Fibroblast of skin of scalp (primary cell): ENCODE results near the gene SART3.
"Not testable (repeated sequence)": the region's sequence is repeated elsewhere in the genome, so short reads cannot be mapped to it uniquely, and the experiment has no call there.

Experiments
- DNase-seq: peaks from one replicate; pipeline ENCODE4 v3.0.0-alpha.2; 2013

The SART3 gene

DNA sequence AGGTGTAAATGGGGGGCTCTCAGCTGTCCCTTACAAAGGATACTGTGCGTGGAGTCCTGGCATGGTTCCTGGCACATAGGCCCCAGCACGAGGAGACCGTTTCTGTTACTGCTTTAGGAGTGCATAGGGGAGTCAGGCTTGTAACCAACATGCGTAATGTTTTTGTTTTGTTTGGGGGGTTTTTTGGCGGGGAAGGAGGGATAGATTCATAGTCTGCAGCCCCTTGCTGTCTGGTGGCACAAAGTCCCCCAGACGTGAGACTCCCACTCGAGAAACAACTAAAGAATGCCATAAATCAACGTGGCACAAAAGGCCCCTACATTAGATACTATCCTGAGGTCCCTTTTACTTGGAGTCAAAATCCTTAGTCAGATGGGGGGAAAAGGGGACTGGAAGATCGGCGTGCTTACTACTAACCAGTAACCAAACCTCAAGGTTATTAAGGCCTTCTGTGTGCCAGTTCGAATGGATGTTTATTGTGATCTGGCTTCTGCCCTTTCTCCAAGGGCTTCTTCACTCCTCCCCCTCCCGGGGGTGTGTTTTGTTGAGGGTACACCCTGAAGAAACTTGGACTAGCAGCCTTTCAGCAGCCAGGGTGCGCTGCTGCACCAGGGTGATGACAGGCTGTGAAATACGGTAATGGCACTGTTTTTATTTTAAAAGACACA lies 2.3 kb upstream of the SART3 start:
- peak; percentile 93 for DNase-seq

DNA sequence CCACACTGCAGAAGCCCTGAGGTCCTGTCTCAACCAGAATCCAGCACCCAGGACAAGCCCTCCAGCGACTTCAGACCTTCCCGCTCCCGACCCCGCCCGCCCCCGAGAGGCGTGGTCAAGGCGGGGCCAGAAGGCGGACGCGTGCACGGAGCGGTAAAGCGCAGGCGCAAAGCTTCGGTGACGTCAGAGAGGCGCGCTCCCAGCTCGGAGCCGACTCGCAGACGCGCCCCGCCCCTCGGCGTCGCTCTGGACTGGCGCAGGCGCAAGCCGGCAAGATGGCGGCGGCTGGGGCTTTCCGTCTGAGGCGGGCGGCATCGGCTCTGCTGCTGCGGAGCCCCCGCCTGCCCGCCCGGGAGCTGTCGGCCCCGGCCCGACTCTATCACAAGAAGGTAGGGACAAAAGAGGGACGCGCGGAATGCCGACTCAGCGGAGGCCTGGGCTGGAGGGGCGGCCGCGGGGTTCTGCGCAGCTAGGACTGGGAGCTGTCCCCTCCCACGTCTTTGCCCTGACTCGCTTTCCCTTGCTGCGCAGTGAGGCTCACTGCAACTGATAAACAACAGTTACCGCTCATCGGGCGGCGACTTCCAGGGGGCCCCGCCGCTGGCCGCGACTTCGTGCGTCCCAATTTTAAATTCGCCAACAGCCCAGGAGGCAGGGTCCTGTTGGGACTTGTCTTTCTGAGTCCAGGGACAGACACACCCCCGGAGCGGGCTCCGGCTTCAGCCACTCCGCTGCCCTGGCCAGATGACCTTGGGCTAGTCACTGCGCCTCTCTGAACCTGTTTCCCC lies 1.6 kb upstream of the SART3 start, which contains the start of gene ISCU:
Gene ISCU, plus strand, starts transcription at position 249 of the 788 bp plus-strand sequence. Its CDS starts 27 bp downstream, at position 276.
- DNase-seq, result peak; percentile 97

DNA sequence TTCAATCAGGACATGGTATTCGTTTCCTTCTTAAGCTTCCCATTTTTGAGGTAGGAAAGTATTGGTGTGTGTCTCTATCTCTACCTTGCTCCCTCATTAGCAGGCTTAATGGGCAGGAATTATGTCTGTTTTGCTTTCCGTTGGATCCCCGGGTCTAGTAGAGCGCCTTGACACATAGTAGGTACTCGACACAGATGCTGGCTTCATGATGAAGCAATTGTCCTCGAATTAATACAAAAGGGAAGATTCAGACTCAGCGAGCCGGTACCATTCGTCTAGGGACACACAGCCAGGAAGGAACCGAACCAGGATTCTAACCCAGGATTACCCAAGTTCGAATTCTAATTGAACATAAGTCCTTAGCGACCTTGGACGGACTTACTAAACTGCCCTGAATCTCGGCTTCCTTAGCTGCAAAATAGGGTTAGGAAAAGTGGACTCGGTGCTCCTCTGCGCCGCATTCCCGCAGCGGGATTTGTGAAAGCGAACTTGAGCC lies 927 bp upstream of the SART3 start:
- no peak for DNase-seq

DNA sequence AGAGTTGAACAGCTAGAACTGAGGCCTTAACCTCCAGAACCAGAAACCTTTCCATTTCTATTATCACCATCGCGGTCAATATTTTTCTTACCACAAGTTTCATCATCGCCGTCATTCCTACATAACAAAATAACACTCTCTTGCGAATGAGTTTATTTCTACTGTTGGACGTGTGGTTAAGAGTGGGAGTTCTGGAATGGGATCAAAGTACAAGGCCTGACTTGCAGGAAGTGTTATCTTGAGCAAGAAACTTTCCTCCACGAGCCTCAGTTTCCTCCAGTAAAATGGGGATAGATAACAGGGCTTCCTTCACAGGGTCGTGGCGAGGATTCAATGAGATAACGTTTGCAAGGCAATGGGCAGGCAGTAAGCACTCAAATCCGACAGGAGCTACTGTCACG lies 652 bp downstream of the SART3 start:
- peak; percentile 43 for DNase-seq

DNA sequence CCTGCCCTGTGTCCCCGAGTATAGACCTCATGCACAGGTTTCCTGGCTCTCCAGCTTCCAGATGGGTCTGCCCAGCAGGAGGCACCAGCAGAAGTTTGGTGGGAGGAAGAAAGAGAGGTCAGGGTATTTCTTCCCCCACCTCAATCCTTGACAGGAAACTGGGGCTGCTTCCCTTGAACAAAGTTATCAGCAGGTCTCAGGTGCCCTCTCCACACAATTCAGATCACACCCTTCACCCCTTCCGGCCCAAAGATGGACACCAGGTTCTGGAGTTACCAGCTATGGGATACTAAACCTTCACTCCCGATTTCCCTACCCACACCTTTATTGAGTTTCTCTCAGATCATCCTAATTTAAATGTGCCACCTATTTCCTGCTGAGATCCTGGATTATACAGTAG lies 1.2 kb downstream of the SART3 start:
- DNase-seq, result no peak

DNA sequence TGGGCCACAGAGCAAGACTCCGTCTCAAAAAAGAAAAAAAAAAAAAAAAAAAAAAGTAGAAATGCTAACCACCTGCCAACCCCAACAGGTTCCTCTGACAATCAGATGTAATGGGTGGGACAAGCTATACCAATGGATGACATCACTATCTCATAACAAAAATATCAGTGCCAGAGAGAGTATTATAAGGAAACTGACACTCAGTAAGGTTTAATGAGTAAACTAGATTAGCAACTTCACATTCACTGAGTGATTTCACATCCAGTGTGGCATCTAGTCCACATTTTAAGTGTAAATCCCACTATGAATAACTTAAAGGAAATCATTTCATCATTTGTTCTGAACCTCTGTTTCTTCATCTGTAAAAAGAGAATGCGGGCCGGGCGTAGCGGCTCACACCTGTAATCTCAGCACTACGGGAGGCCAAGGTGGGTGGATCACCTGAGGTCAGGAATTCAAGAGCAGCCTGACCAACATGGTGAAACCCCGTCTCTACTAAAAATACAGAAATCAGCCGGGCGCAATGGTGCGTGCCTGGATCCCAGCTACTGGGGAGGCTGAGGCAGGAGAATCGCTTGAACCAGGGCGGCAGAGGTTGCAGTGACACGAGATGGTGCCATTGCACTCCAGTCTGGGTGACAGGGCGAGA lies 1.8 kb downstream of the SART3 start:
- no peak for DNase-seq

DNA sequence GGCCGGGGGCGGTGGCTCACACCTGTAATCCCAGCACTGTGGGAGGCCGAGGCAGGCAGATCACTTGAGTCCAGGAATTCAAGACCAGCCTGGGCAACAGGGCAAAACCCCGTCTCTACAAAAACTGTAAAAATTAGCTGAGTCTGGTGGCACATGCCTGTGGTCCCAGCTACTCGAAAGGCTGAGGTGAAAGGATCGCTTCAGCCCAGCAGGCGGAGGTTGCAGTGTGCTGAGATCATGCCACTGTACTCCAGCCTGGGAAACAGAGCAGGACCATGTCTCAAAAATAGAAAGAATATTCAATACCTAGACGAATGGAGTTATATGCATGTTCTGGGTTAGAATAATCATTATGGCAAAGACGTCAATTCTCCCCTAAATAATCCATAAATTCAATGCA lies 5.6 kb downstream of the SART3 start:
- DNase-seq, result not testable (repeated sequence)

DNA sequence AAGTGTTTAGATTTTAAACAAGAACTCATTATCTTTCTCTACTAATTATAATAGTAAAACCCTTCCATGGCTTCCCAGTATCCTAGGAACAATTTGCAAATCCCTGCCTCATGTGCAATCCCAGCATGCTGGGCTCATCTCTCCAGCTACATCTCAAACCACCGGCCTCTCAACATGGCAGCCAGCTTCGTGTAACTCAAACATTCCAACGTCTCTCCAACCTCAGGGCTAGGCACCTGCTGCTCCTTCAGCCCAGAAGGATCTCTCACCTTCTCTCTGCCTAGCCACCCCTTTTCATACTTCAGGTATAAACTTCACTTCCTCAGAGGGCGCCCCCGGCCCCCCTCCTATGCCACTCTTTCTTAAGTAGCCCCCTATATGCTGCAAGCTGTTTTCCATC lies 7.2 kb downstream of the SART3 start:
- DNase-seq, result no peak

DNA sequence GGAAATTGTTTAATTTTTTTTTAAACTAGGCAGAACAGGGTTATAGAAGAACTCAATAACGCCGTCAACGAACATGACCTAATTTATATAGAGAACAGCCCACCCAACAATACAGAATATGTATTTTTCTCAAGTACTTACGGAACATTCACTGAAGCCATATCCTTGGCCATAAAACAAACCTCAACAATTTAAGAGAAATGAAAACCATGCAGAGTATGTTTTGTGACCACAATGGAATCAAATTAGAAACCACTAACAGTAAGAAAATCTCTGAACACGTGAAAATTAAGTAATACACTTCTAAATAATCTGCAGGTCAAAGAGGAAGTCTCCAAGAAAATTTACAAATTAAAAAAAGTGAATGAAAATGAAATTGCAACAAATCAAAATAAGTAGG lies 9.4 kb downstream of the SART3 start:
- peak; percentile 76 for DNase-seq

DNA sequence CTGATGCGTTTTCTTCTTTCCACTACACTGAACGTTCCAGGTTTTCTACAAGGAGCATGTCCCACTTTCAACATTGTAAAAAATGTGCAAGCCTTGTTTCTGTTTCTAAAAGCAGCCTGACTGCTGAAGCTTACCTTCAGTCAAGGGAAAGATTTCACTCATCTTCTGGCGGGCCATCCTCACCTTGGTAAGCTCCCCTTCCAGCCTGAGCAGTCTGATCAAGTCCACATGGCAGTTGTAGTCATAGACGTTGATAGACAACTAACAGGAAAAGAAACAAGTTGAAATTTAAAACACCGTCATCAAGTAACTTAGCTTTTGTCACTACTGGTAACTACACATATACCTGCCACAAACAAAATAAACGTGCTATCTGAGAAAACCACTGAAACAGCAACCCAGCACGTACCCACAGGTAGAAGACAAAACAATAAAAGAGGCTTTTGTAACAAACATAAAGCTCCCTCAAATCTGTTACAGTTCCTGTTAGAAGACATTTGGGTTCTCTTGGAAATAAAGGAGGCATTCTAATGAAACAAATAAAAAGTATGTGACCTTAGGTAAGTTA lies 11.9 kb downstream of the SART3 start:
- DNase-seq, result no peak

DNA sequence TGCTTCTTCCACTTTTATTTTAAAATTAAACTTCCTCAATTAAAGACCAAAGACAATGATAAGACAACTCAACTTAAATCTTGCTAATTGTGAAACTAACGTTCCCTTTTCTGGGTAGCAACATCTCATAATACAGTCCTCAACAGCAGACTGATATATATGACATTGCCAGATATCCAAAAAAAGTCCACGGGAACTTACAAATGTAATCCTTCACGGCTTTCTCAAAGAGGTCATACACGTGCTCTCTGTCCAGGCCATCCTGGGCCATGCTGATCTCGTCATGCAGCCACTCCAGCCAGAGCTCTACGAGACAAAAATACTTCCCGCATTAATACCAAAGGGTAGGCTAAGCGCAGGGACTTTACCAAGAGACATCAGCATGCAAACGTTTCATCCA lies 13.3 kb downstream of the SART3 start:
- no peak for DNase-seq

DNA sequence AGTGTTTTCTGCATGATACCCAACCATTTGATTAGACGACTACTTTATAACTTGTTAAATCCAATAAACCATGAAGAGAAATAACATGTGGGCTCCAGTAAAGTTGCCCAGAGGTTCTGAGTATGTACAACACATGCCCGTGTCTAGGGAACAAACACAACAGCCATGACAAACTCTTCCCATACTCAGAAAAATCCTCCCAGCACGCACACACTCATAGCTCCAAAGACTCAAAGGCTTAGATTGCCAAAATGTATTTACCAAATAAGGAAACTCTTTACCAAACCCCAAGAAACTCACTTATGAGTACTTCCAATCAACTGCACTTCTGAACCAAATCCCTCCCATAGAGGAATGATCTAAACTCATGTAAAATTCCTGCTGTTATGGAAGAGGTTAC lies 17.3 kb downstream of the SART3 start:
- peak; percentile 63 for DNase-seq

DNA sequence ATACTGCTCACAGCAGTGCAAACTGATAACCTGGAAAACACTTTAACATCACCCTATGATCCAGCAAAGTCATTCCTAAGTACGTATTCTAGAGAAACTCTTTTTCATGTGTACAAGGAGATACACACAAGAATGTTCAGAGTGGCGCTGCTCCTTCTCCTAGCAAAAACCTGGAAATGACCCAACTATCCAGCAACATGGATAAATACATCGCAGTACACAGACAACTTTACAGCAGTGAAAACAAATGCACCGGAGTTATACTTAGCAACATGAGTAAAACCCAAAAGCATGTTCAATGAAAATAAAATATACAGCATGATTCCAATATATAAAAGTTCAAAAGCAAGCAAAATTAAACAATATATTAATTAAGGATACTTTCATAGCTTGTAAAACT lies 18.7 kb downstream of the SART3 start:
- DNase-seq, result peak; percentile 46

DNA sequence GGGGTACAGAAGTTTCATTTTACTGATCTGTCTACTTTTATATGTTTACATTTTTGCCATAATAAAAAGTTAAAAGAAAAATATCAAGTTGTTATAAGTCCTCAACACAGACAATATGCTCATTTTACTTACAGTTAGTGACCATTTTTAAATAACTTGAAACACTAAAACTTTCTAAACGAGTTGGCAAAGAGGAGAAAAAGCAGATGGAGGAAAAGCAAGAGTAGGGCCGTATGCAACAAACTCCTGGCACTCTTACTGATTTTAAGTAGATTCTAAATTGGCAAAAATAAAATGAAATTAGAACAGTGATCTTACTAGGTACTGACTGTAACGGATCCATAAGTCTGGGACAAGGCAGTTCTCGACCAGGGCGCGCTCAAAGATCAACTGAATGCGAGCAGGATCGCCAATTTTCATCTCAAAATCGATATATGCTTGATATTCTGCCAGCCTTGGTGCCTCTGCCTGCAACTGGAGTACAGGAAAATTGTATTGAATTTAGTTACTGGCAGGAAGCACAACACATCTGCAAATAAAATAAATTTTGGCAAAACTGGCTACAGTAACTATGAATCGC lies 22.3 kb downstream of the SART3 start:
- no peak for DNase-seq

DNA sequence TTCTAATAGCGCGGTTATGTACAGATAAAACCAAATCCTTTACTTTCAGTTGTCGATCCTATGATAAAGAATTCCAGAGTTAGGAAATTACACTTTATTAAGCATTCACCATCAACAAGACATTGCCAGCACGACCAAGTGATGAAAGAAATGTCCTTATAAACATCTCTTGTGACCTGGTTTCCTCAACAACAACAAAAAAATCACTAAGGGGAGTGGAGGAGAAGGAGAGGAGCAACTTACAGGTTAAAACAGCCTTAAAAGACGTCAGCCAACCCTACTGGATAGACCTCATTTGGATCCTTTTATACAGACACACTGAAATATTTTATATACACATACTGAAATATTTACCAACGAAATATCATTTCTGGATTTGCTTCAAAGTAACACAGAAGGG lies 22.8 kb downstream of the SART3 start:
- no peak for DNase-seq

DNA sequence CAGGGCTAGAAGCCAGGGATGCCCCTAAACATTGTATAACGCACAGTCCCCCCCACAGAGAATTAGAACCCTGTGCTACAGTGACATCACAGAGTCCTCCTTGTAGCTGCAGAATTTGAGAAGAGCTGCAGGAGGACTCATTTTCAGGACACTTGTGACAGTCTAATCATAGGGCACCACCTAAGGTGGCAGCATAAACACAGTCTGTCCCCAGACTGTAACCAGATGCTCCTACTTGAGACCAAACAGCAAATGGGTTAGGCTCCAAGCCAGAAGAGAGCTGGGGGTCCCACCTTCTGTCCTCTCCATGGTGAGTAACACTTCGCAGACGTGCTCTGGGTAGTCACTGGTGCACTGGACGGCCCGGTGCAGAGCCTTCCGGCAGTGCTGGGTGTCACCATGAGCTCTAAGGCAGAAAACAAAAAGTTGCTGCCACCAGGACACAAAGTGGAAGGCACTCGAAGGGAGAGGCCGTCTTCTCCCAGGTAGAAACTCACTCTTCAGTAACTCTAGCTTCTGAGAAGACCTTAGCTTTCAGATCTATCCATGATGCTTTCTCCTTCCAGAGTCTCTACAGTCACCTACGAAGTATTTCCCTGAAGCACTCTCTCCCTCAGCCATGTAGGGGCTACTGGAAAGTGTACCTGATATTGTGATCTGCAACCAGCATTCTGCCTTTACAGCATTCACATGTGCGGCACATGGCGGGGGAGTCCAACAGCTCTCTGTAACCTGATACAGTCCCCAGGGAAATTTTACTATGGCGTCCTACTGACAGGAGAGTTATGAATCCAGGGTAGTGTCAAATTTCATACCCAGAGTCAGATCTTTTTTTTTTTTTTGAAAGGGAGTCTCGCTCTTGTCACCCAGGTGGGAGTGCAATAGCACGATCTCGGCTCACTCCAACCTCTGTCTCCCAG lies 28.8 kb downstream of the SART3 start:
- peak; percentile 47 for DNase-seq

DNA sequence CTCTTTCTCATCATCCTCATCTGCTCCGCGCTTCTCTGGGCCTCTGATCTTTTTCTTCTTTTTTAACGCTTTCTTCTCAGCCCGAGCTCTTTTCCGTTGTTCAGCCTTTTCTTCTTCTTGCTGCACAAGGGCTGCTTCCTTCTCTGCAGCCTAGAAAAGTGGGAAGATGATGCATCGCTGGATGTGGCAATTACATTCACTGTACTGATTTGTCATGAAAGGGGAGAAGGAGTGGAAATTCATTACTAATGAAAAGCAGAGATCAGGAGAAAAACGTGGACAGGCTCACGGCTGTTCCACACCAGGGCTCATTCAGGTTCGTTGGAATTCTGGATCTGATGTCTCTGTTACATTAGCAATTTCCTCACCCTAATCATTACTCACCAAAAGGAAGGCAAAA lies 30.8 kb downstream of the SART3 start:
- no peak for DNase-seq

DNA sequence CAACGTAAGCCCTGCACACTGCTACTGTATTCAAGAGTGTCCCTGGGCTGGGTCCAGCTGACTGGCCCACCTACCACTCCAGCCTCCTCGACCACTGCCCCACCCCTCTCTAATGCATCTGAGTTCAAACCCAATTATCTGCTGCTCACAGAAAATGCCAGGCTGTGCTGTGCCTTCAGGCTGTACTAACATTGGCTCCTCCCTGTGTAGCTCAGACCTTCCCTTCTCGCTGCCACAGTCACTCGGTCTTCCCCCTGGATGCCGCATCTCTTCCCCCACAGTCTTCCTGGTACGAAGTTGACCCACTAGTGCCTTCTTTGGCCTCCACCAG lies 33.8 kb downstream of the SART3 start:
- DNase-seq, result no peak

DNA sequence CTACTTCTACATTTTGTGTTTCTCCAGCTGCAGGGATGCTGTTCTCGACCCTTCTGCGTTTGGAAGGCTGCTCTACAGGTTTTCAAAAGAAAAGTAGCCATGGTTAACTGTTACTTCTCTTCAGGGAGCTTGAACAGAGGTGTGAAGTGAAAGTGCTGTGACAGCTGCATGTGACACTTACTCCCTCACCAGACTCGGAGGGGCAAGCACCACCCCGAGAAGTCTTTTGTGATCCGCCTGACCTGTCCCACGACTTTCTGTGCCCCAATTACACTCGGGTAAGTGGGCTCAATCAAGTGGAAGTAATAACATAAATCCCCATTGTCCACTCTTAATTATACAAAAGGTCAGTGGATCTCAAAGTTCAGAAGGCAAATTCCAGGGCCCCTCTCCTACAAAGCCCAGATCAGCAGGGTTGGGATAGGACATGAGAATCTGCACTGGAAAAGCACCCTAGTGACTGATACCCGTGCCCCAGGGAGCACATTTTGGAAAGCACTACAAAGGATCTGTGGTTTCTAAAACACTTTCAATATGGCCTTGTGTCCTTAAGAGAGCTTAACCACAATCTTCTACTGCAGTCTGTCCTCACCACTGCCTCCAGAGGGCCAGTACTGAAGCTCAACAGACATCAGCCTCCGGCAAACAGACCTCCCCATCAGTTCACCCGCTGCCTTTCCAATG lies 34.3 kb downstream of the SART3 start:
- DNase-seq, result peak; percentile 54

DNA sequence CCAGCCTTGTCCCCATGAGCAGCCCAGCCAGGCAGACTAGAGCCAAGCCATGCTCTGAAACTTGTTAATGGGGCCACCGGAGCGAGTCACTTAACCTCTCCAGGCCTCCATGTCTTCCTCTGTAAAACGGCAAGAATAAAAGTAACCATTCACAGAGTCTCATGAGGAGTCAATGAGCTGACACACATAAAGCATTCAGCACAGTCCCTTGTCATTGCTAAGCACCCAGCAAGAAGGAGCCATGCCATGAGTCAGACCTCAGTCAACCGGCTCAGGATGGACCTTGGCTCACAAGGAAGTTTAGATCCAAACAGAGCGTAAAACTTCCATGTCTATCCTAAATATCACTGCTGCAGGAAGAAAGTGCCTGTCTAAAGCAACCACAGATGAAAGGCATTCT lies 35.3 kb downstream of the SART3 start:
- peak; percentile 36 for DNase-seq

DNA sequence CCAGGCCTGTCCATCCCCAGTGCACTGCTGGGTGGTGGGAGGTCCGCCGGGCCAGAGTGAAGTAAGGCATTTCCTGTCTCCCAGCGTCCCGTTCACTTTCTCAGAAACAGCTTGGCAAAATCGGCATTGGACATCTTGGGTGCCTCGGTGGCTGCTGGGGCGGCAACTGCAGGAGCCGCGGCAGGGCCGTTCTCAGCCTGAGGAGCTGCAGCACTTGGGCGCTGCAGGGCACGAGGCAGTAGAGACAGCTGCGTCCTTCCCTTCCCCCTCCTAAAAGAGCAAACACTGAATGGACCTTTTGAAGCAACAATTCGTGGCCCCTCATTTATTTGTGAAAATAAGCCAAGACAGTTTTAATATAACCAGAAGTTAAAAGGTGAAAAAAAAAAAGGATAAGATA lies 37.6 kb downstream of the SART3 start:
- DNase-seq, result no peak
